Coronary artery (tissue), 2 donors: ENCODE measurements around the gene TIGD1.
"Not testable (repeated sequence)": the region's sequence is repeated elsewhere in the genome, so short reads cannot be mapped to it uniquely, and the experiment has no call there.

ENCODE experiments used
- DNase-seq: peaks from one replicate; pipeline ENCODE4 v3.0.0-alpha.2; 2017; ENCODE audit warnings: low spot score
- H3K27ac ChIP-seq, 2 donors: fragments of 200-600 bp; sonication (generic); one replicate each; pipeline ENCODE4 v1.5.1; 2016 to 2019
- H3K4me3 ChIP-seq: fragments of 200-600 bp; sonication (generic); 2 replicates; pipeline ENCODE4 v1.5.1; 2016; ENCODE audit warnings: mild to moderate bottlenecking, moderate library complexity
- TF ChIP-seq, protein P1 (sequence below): fragments of 200-600 bp; sonication (generic); IDR thresholded peaks from one replicate; pipeline ENCODE4 v1.5.1; 2019; ENCODE audit warnings: antibody characterized with exemption

The TIGD1 gene

GRCh38 chr2:232577841-232578240 lies 27.5 kb upstream of the TIGD1 start:
- TF ChIP-seq, protein P1, sequence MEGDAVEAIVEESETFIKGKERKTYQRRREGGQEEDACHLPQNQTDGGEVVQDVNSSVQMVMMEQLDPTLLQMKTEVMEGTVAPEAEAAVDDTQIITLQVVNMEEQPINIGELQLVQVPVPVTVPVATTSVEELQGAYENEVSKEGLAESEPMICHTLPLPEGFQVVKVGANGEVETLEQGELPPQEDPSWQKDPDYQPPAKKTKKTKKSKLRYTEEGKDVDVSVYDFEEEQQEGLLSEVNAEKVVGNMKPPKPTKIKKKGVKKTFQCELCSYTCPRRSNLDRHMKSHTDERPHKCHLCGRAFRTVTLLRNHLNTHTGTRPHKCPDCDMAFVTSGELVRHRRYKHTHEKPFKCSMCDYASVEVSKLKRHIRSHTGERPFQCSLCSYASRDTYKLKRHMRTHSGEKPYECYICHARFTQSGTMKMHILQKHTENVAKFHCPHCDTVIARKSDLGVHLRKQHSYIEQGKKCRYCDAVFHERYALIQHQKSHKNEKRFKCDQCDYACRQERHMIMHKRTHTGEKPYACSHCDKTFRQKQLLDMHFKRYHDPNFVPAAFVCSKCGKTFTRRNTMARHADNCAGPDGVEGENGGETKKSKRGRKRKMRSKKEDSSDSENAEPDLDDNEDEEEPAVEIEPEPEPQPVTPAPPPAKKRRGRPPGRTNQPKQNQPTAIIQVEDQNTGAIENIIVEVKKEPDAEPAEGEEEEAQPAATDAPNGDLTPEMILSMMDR = no peak
- no peak for DNase-seq
- Histone ChIP-seq H3K4me3 (no peak overlapping the region), H3K27ac (no peak overlapping the region)

- Histone ChIP-seq H3K27ac (no peak overlapping the region), H3K4me3 (no peak overlapping the region)
- TF ChIP-seq, protein P1 = no peak
These were observed 26.6 kb upstream of the TIGD1 start for GRCh38 chr2:232576995-232577394.

DNA sequence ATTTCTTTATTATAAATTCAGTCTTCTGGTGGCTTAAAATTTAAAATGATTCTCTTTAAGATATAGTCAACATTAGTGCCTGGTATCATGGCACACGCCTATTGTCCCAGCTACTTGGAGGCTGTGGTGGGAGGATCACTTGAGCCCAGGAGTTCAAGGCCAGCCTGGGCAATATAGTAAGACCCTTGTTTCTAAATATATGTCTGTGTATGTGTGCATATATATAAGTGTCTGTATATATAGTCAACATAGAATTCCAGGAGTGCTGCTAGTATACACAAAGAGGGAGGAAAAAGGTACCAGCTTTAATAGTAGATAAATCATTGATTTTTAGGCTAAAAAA lies 25.0 kb upstream of the TIGD1 start:
- no peak overlapping the region for H3K27ac ChIP-seq
- TF ChIP-seq, protein P1 = no peak
- no peak for DNase-seq
- H3K4me3 ChIP-seq = no peak overlapping the region

More at GRCh38 chr2:232576995-232577394, 26.6 kb upstream of the TIGD1 start:
- no peak for DNase-seq

- Histone ChIP-seq H3K4me3 (no peak overlapping the region), H3K27ac (no peak overlapping the region)
- TF ChIP-seq, protein P1 = no peak
- DNase-seq = no peak
These were observed 24.5 kb upstream of the TIGD1 start for GRCh38 chr2:232574674-232575403.

- no peak overlapping the region for H3K27ac ChIP-seq
- TF ChIP-seq, protein P1 = no peak
- no peak for DNase-seq
- no peak overlapping the region for H3K4me3 ChIP-seq
These were observed 23.5 kb upstream of the TIGD1 start for GRCh38 chr2:232573771-232574435.

- TF ChIP-seq, protein P1 = no peak
- no peak overlapping the region for H3K27ac ChIP-seq
- DNase-seq = no peak
- no peak overlapping the region for H3K4me3 ChIP-seq
These were observed 22.7 kb upstream of the TIGD1 start for GRCh38 chr2:232573042-232573441.

DNA sequence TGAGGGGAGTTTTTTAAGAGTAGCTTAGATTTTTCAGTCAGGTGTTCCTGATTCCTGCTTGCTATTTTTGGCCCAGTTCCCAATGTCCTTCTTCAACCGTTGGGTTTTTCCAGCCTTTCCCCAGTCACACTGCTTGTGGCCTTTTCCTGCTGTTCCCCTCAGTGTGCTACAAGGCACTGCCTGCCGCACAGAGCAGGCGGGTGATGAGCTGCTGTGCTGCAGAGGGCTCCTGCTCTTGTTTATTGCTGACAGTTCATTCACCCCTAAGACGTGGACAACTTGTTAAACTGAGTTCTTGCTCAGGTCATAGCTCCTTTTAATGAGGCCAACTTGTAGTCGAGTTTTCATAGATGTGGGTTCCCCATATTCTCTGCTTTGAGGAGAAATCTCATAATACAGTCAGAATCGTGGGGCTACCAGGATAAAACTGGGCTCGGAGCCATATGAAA lies 20.7 kb upstream of the TIGD1 start:
- TF ChIP-seq, protein P1 = no peak
- Histone ChIP-seq H3K27ac (no peak overlapping the region), H3K4me3 (no peak overlapping the region)
- no peak for DNase-seq

GRCh38 chr2:232570481-232570880 lies 20.1 kb upstream of the TIGD1 start:
- not testable (repeated sequence) for DNase-seq, H3K27ac ChIP-seq, H3K4me3 ChIP-seq
